ENCODE measurements around the gene SYT1.

Gene SYT1

GRCh38 chr12:79301181-79301580 lies 436.6 kb downstream of the SYT1 start:
- DNase-seq, result no peak

GRCh38 chr12:79302162-79302814 lies 437.7 kb downstream of the SYT1 start:
- DNase-seq, result no peak

GRCh38 chr12:79307340-79307739 lies 442.8 kb downstream of the SYT1 start:
- DNase-seq, result no peak

GRCh38 chr12:79309039-79309438 lies 444.5 kb downstream of the SYT1 start:
- no peak for DNase-seq

- no peak for DNase-seq
Observed at GRCh38 chr12:79317179-79317847, 452.7 kb downstream of the SYT1 start.

GRCh38 chr12:79322905-79323304 lies 458.3 kb downstream of the SYT1 start:
- no peak for DNase-seq

- no peak for DNase-seq
Observed at GRCh38 chr12:79324571-79324970, 460.0 kb downstream of the SYT1 start.

GRCh38 chr12:79326222-79326621 lies 461.6 kb downstream of the SYT1 start:
- no peak for DNase-seq

- DNase-seq, result no peak
Observed at GRCh38 chr12:79326663-79327062, 462.1 kb downstream of the SYT1 start.

- DNase-seq, result no peak
Observed at GRCh38 chr12:79327465-79327864, 462.9 kb downstream of the SYT1 start.

- no peak for DNase-seq
Observed at GRCh38 chr12:79329933-79330332, 465.4 kb downstream of the SYT1 start.

- no peak for DNase-seq
Observed at GRCh38 chr12:79331870-79332269, 467.3 kb downstream of the SYT1 start.

- no peak for DNase-seq
Observed at GRCh38 chr12:79333144-79333543, 468.6 kb downstream of the SYT1 start.

GRCh38 chr12:79337662-79338290 lies 473.2 kb downstream of the SYT1 start:
- DNase-seq, result no peak

GRCh38 chr12:79344855-79345847 lies 480.6 kb downstream of the SYT1 start:
- DNase-seq, result no peak

GRCh38 chr12:79347866-79348265 lies 483.3 kb downstream of the SYT1 start:
- no peak for DNase-seq

GRCh38 chr12:79351251-79351650 lies 486.7 kb downstream of the SYT1 start:
- DNase-seq, result no peak

- no peak for DNase-seq
Observed at GRCh38 chr12:79356216-79356615, 491.6 kb downstream of the SYT1 start.

- no peak for DNase-seq
Observed at GRCh38 chr12:79357048-79357447, 492.5 kb downstream of the SYT1 start.

GRCh38 chr12:79358716-79359300 lies 494.2 kb downstream of the SYT1 start:
- DNase-seq, result no peak

GRCh38 chr12:79360286-79360685 lies 495.7 kb downstream of the SYT1 start:
- no peak for DNase-seq

GRCh38 chr12:79360936-79361335 lies 496.4 kb downstream of the SYT1 start:
- no peak for DNase-seq

GRCh38 chr12:79364197-79364596 lies 499.6 kb downstream of the SYT1 start:
- no peak for DNase-seq
